Stimulated activated CD4-positive, alpha-beta T cell treated with anti-CD3 and anti-CD28 coated beads, Interleukin-4, amount 100 ng/mL, for 48 hours (primary cell): ENCODE measurements around the gene MLEC.

ENCODE experiments used
- DNase-seq, 2 donors: peaks; one replicate each; pipeline ENCODE4 v3.0.0-alpha.2; 2020; ENCODE audit warnings: low read depth in 2 of 2

MLEC gene

GRCh38 chr12:120741476-120742421, 54.8 kb downstream of the MLEC start:
- no peak for DNase-seq

- no peak for DNase-seq
Observed at GRCh38 chr12:120744922-120745493, 58.1 kb downstream of the MLEC start.

- DNase-seq = no peak
Observed at GRCh38 chr12:120748242-120748641, 61.3 kb downstream of the MLEC start.

- DNase-seq = no peak
Observed at GRCh38 chr12:120749256-120749655, 62.3 kb downstream of the MLEC start.

GRCh38 chr12:120750806-120751205, 63.9 kb downstream of the MLEC start:
- no peak for DNase-seq

- DNase-seq = no peak
Observed at GRCh38 chr12:120751389-120751788, 64.4 kb downstream of the MLEC start.
